H1 (cell line): Measurements from ENCODE around the gene COQ7. TPM values are rescaled to one million over a fixed set of nuclear protein-coding genes. Genes with fewer than 3 reads are reported as not detected.

Experiments used
- ASH2L ChIP-seq: fragments of 200-600, 300-600 bp; sonication (generic); IDR thresholded peaks from one replicate; pipeline ENCODE4 v1.7.1; 2017; ENCODE audit warnings: low read length
- BACH1 ChIP-seq: IDR thresholded peaks from 2 replicates; pipeline ENCODE4 v1.6.1; 2012; ENCODE audit warnings: low read length, improper control_type of control experiment
- BRCA1 ChIP-seq: IDR thresholded peaks from 2 replicates; pipeline ENCODE4 v1.6.1; 2012; ENCODE audit warnings: low read depth, low read length, improper control_type of control experiment
- CEBPB ChIP-seq: IDR thresholded peaks from 2 replicates; pipeline ENCODE4 v1.6.1; 2012; ENCODE audit warnings: low read depth, low read length
- GABPA ChIP-seq: IDR thresholded peaks from 2 replicates; pipeline ENCODE4 v1.6.1; 2011; ENCODE audit warnings: mild to moderate bottlenecking, low read length, moderate library complexity, borderline replicate concordance; ENCODE audit not compliant: insufficient read depth
- GTF2F1 ChIP-seq: IDR thresholded peaks from 2 replicates; pipeline ENCODE4 v1.6.1; 2012; ENCODE audit warnings: low read depth, low read length, improper control_type of control experiment, borderline replicate concordance
- KDM4A ChIP-seq: IDR thresholded peaks from one replicate; pipeline ENCODE4 v1.7.1; 2012; ENCODE audit warnings: low read depth, mild to moderate bottlenecking, moderate library complexity, low read length, inconsistent platforms; ENCODE audit not compliant: severe bottlenecking
- MAFK ChIP-seq: IDR thresholded peaks from 2 replicates; pipeline ENCODE4 v1.6.1; 2012; ENCODE audit warnings: low read depth, mild to moderate bottlenecking, improper control_type of control experiment, low read length
- RAD21 ChIP-seq, 2 experiments: IDR thresholded peaks in 1 of 2; conservative IDR thresholded peaks in 1 of 2; 2 replicates each; pipeline ENCODE4 v1.6.1; 2011; ENCODE audit warnings: low read depth in 2 of 2, low read length in 2 of 2, improper control_type of control experiment in 1 of 2, inconsistent platforms in 1 of 2, mild to moderate bottlenecking in 1 of 2, moderate library complexity in 1 of 2
- RBBP5 ChIP-seq: IDR thresholded peaks from 2 replicates; pipeline ENCODE4 v1.7.1; 2012; ENCODE audit warnings: low read depth, mild to moderate bottlenecking, inconsistent platforms, low read length, moderate library complexity, borderline replicate concordance
- RFX5 ChIP-seq: IDR thresholded peaks from 2 replicates; pipeline ENCODE4 v1.6.1; 2011; ENCODE audit warnings: low read depth, low read length, improper control_type of control experiment, borderline replicate concordance
- SP2 ChIP-seq: IDR thresholded peaks from 2 replicates; pipeline ENCODE4 v1.6.1; 2012; ENCODE audit warnings: mild to moderate bottlenecking, low read length, inconsistent platforms
- TAF1 ChIP-seq: IDR thresholded peaks from 2 replicates; pipeline ENCODE4 v1.6.1; 2011; ENCODE audit warnings: mild to moderate bottlenecking, low read depth, low read length
- TBP ChIP-seq: IDR thresholded peaks from 2 replicates; pipeline ENCODE4 v1.6.1; 2011; ENCODE audit warnings: low read depth, low read length, improper control_type of control experiment
- TEAD4 ChIP-seq: IDR thresholded peaks from 2 replicates; pipeline ENCODE4 v1.6.1; 2012; ENCODE audit warnings: low read depth, low read length, inconsistent platforms, mixed read lengths
- YY1 ChIP-seq: IDR thresholded peaks from 2 replicates; pipeline ENCODE4 v1.6.1; 2011; ENCODE audit warnings: low read depth, mild to moderate bottlenecking, low read length
- polyA plus RNA-seq, 7 experiments: library from polyadenylated mRNA; depleted of rRNA in 3 of 7; stranded (reverse) in 5 of 7; unstranded in 2 of 7; fragments of >200 nt in 5 of 7; fragments of 200-250 nt in 2 of 7; gene quantifications; 1 replicate in 5 of 7; 2 replicates in 1 of 7; 4 replicates in 1 of 7; pipeline versions ENCODE4 v1.2.1 to v1.2.3, GENCODE V29; 2011 to 2013; ENCODE audit warnings: missing spikeins in 2 of 7, mixed read lengths in 2 of 7
- total RNA-seq: library from RNA; stranded (reverse); fragmentation: NEBNext Ultra II Directional; extraction: Animal tissue kit (Norgen Biotek cat#: 25700); gene quantifications from 2 replicates; pipeline ENCODE4 v1.2.1, GENCODE V29; 2021
- TF ChIP-seq, protein P1 (sequence below): IDR thresholded peaks from 2 replicates; pipeline ENCODE4 v1.6.1; 2012; ENCODE audit warnings: low read length, inconsistent platforms
- TF ChIP-seq, protein P2 (sequence below): IDR thresholded peaks from 2 replicates; pipeline ENCODE4 v1.6.1; 2012; ENCODE audit warnings: inconsistent platforms

COQ7 gene
- total and polyA plus RNA-seq, 2 of the 8 experiments (the other 6 are each of a cell fraction or from before 2014, with no cell fraction given): 7.1 to 15.2 TPM

DNA sequence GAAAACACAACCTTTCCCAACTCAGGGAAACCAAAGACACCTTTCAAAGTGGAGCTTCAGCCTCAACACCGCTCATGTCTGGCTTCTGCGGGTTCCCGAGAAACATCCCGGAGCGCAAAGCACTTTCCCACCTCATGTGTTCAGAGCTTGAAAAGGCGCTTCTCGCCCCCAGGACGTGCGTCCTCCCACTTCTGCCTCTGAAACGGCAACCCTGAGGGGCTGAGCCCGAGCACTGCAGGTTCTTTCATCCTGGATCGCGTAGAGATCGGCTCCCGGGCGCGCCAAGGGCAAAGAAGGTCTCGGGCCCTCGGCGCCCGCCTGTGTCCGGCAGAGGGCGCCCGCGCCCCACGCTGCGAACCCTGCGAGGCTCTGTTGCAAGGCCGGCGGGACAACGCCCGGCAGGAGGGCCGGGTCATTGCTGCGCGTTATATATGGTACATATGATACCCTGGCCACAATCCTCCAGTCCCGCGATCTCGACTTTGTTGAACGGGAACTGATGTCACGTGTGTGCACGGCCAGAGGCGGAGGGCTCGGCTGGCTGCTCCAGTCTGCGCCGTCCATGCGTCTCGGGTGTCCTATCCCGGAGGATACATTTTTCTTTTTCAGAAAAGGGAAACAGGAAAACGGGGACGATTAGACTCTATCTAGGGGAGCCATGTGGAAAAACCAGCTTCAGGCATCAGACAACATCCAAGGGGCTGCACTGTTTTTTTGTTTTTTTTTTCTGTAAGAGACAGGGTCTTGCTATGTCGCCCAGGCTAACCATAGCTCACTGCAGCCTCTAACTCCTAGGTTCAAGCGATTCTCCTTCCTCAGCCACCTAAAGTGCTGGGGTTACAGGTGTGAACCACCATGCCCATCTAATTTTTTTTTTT is 19.1 kb downstream of the COQ7 start (continued):
- TF ChIP-seq, protein P1, sequence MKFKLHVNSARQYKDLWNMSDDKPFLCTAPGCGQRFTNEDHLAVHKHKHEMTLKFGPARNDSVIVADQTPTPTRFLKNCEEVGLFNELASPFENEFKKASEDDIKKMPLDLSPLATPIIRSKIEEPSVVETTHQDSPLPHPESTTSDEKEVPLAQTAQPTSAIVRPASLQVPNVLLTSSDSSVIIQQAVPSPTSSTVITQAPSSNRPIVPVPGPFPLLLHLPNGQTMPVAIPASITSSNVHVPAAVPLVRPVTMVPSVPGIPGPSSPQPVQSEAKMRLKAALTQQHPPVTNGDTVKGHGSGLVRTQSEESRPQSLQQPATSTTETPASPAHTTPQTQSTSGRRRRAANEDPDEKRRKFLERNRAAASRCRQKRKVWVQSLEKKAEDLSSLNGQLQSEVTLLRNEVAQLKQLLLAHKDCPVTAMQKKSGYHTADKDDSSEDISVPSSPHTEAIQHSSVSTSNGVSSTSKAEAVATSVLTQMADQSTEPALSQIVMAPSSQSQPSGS: no peak
- TF ChIP-seq, protein P2, sequence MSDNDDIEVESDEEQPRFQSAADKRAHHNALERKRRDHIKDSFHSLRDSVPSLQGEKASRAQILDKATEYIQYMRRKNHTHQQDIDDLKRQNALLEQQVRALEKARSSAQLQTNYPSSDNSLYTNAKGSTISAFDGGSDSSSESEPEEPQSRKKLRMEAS: peak; percentile 16; the same call in 1 of the 2 replicates
- TF ChIP-seq GTF2F1 (no peak), TEAD4 (no peak), YY1 (no peak), CEBPB (peak; percentile 75), SP2 (no peak), GABPA (0 out of 2 replicates have a peak, but pooled peaks have one; percentile 39), KDM4A (peak; percentile 65), ASH2L (no peak), RAD21 (IDR thresholded peaks at IDR 0.05 in 1 of 2, conservative IDR thresholded peaks at IDR 0.05 in 1 of 2; ENCODE audit: low read depth in 2 of 2, low read length in 2 of 2) (peak; percentile 93 to 98), RBBP5 (no peak), BRCA1 (no peak), TBP (peak; percentile 29; the same call in 1 of the 2 replicates), MAFK (no peak), TAF1 (no peak), BACH1 (no peak), RFX5 (no peak; the same call in 1 of the 2 replicates)
